Gastrocnemius medialis (tissue), 4 donors: Measurements from ENCODE around the gene NOX1.

Source experiments
- CTCF ChIP-seq, 5 experiments: fragments of 450-650 bp in 3 of 5; fragments of 200-600 bp in 2 of 5; sonication (generic) in 2 of 5; IDR thresholded peaks in 4 of 5; conservative IDR thresholded peaks in 1 of 5; 1 replicate in 4 of 5; 2 replicates in 1 of 5; pipeline ENCODE4 v1.5.1; 2016 to 2019; ENCODE audit warnings: antibody characterized with exemption in 5 of 5, mild to moderate bottlenecking in 3 of 5, moderate library complexity in 3 of 5
- POLR2A ChIP-seq, 2 donors: fragments of 450-650 bp; IDR thresholded peaks; one replicate each; pipeline ENCODE4 v1.6.1; 2017; ENCODE audit warnings: antibody characterized with exemption in 2 of 2, mild to moderate bottlenecking in 2 of 2, moderate library complexity in 2 of 2

GRCh38 chrX:100864657-100865391 lies 9.3 kb downstream of the NOX1 start:
- no peak for TF ChIP-seq CTCF (IDR thresholded peaks at IDR 0.05 in 4 of 5, conservative IDR thresholded peaks at IDR 0.05 in 1 of 5)
- no peak for TF ChIP-seq POLR2A (IDR thresholded peaks at IDR 0.05)
